ENCODE measurements around the gene MYO1B.

MYO1B gene

GRCh38 chr2:191228333-191228732 is 16.9 kb upstream of the MYO1B start:
- no peak for DNase-seq

GRCh38 chr2:191228861-191229260 is 16.3 kb upstream of the MYO1B start:
- no peak for DNase-seq

GRCh38 chr2:191230174-191230573 is 15.0 kb upstream of the MYO1B start:
- DNase-seq = no peak

GRCh38 chr2:191231995-191232394 is 13.2 kb upstream of the MYO1B start:
- DNase-seq = no peak

GRCh38 chr2:191233533-191233932 is 11.7 kb upstream of the MYO1B start:
- no peak for DNase-seq

GRCh38 chr2:191234376-191234775 is 10.8 kb upstream of the MYO1B start:
- no peak for DNase-seq

- DNase-seq = no peak
Measured at GRCh38 chr2:191240871-191241270, 4.3 kb upstream of the MYO1B start.

GRCh38 chr2:191241418-191241817 is 3.8 kb upstream of the MYO1B start:
- DNase-seq = no peak

- DNase-seq = no peak
Measured at GRCh38 chr2:191243154-191243553, 2.0 kb upstream of the MYO1B start.

- DNase-seq = no peak
Measured at GRCh38 chr2:191244350-191244749, 854 bp upstream of the MYO1B start.

- peak; percentile 17 to 32 for DNase-seq
Measured at GRCh38 chr2:191245869-191246531, 796 bp downstream of the MYO1B start.

GRCh38 chr2:191246820-191247380 is 1.7 kb downstream of the MYO1B start:
- DNase-seq = no peak

GRCh38 chr2:191247381-191248057 is 2.3 kb downstream of the MYO1B start:
- DNase-seq = no peak

GRCh38 chr2:191249156-191249813 is 4.1 kb downstream of the MYO1B start:
- DNase-seq = no peak

GRCh38 chr2:191250400-191250799 is 5.2 kb downstream of the MYO1B start:
- DNase-seq = no peak

GRCh38 chr2:191250986-191251385 is 5.8 kb downstream of the MYO1B start:
- no peak for DNase-seq

- DNase-seq = no peak
Measured at GRCh38 chr2:191252699-191253098, 7.5 kb downstream of the MYO1B start.

GRCh38 chr2:191253476-191253875 is 8.3 kb downstream of the MYO1B start:
- no peak for DNase-seq

GRCh38 chr2:191255271-191255670 is 10.1 kb downstream of the MYO1B start:
- no peak for DNase-seq

- DNase-seq = no peak
Measured at GRCh38 chr2:191255756-191256312, 10.6 kb downstream of the MYO1B start.

- no peak for DNase-seq
Measured at GRCh38 chr2:191257934-191258333, 12.7 kb downstream of the MYO1B start.

- DNase-seq = no peak
Measured at GRCh38 chr2:191258996-191259395, 13.8 kb downstream of the MYO1B start.

GRCh38 chr2:191262436-191262835 is 17.2 kb downstream of the MYO1B start:
- no peak for DNase-seq

- no peak for DNase-seq
Measured at GRCh38 chr2:191263050-191263449, 17.8 kb downstream of the MYO1B start.
